T-cell (primary cell): ENCODE data around the gene AGAP3. TPM values are rescaled to one million over a fixed set of nuclear protein-coding genes. Genes with fewer than 3 reads are reported as not detected.

Experiments
- ATAC-seq, 4 experiments: fragments of 200-7000 bp in 3 of 4; fragments of 150-1000 bp in 1 of 4; cut with Tn5 transposase; replicated peaks in 1 of 4; 1 replicate in 3 of 4; 2 replicates in 1 of 4; pipeline ENCODE4 v1.10.0; 2021; ENCODE audit warnings: moderate library complexity in 3 of 4, mild to moderate bottlenecking in 2 of 4, moderate number of reproducible peaks in 1 of 4
- CTCF ChIA-PET, 2 donors: fragments of 300-600 bp; sonication (Branson Sonifier 250); formaldehyde crosslinking; loops; one replicate each; lab custom pipeline; 2022; ENCODE audit warnings: antibody characterized with exemption in 2 of 2; lab: Charles Lee
- POLR2A ChIA-PET, 2 donors: fragments of 300-600 bp; sonication (Branson Sonifier 250); formaldehyde crosslinking; loops; one replicate each; lab custom pipeline; 2022; ENCODE audit warnings: antibody characterized with exemption in 2 of 2; lab: Charles Lee
- DNase-seq, 35 experiments: peaks; one replicate each; pipeline versions ENCODE4 v3.0.0 to v3.0.0-alpha.2; 2013 to 2023
- H3K27ac ChIP-seq: one replicate; pipeline ENCODE4 v1.5.1; 2013; ENCODE audit warnings: low read length
- H3K27me3 ChIP-seq, 2 experiments: replicated peaks in 1 of 2; 1 replicate in 1 of 2; 2 replicates in 1 of 2; pipeline versions ENCODE4 v1.6.1 to v1.7.0; 2013; ENCODE audit warnings: low read length in 1 of 2, mixed read lengths in 1 of 2; ENCODE audit not compliant: control insufficient read depth in 2 of 2, insufficient read depth in 2 of 2; ENCODE audit errors: extremely low read depth in 1 of 2
- H3K36me3 ChIP-seq, 2 donors: 1 replicate in 1 of 2; 2 replicates in 1 of 2; pipeline versions ENCODE4 v1.6.1 to v1.7.0; 2013; ENCODE audit warnings: low read length in 1 of 2; ENCODE audit not compliant: control insufficient read depth in 2 of 2, insufficient read depth in 1 of 2; ENCODE audit errors: extremely low read depth in 1 of 2
- H3K4me1 ChIP-seq, 2 experiments: 1 replicate in 1 of 2; 2 replicates in 1 of 2; pipeline versions ENCODE4 v1.6.1 to v1.7.0; 2013; ENCODE audit warnings: low read length in 2 of 2, mixed read lengths in 1 of 2; ENCODE audit not compliant: insufficient read depth in 2 of 2, control insufficient read depth in 1 of 2; ENCODE audit errors: extremely low read depth in 1 of 2
- H3K4me3 ChIP-seq, 2 donors: 1 replicate in 1 of 2; 2 replicates in 1 of 2; pipeline versions ENCODE4 v1.5.1 to v1.7.0; 2013; ENCODE audit warnings: mild to moderate bottlenecking in 2 of 2, low read length in 1 of 2, moderate library complexity in 1 of 2; ENCODE audit not compliant: control insufficient read depth in 1 of 2; ENCODE audit errors: extremely low read depth in 1 of 2
- H3K9me3 ChIP-seq: 2 replicates; pipeline ENCODE4 v1.7.0; 2013
- H3K27ac Mint-ChIP-seq, 2 donors: one replicate each; pipeline ENCODE4 v1.8.0; 2020 to 2021; ENCODE audit warnings: mild to moderate bottlenecking in 2 of 2, mixed read lengths in 2 of 2
- H3K27me3 Mint-ChIP-seq, 2 donors: one replicate each; pipeline ENCODE4 v1.8.0; 2021 to 2022; ENCODE audit warnings: mixed read lengths in 2 of 2
- H3K36me3 Mint-ChIP-seq: one replicate; pipeline ENCODE4 v1.8.0; 2021; ENCODE audit warnings: mixed read lengths
- H3K4me1 Mint-ChIP-seq, 3 donors: one replicate each; pipeline ENCODE4 v1.8.0; 2020 to 2022; ENCODE audit warnings: mixed read lengths in 3 of 3, mild to moderate bottlenecking in 1 of 3
- H3K4me3 Mint-ChIP-seq, 3 donors: one replicate each; pipeline ENCODE4 v1.8.0; 2020 to 2022; ENCODE audit warnings: mild to moderate bottlenecking in 3 of 3, mixed read lengths in 3 of 3, moderate library complexity in 3 of 3
- H3K9me3 Mint-ChIP-seq, 3 donors: one replicate each; pipeline ENCODE4 v1.8.0; 2020 to 2022; ENCODE audit warnings: mixed read lengths in 3 of 3
- WGBS: methylation state at CpG from one replicate; pipeline ENCODE4 v1.1.5; 2013; ENCODE audit warnings: missing lambda C conversion rate; ENCODE audit not compliant: insufficient coverage; 5-methylcytosine and 5-hydroxymethylcytosine counted together
- total RNA-seq, 35 experiments: library from RNA in 6 of 35; stranded (reverse) in 6 of 35; fragments of 120-200 nt in 1 of 35; gene quantifications; one replicate each; pipeline versions ENCODE4 v1.2.1 to v1.2.4 and lab custom pipeline; 2013 to 2026

The AGAP3 gene
- total RNA-seq, 5 donors from 2014 or later (not counting 1 experiment from before 2014, with no cell fraction given): 28.2 to 67.3 (median 50.9) TPM

GRCh38 chr7:151064454-151064853, 21.8 kb upstream of the AGAP3 start:
- Histone ChIP-seq H3K27me3 (no peaks in the 10 kb centered on the region), H3K4me1 (peaks cover 7 to 27% of the 10 kb centered on the region in 2 experiments), H3K36me3 (peaks cover 12 to 43% of the 10 kb centered on the region in 2 donors), H3K27ac (no peak overlapping the region), H3K9me3 (no peaks in the 10 kb centered on the region), H3K4me3 (no peak overlapping the region)
- no peak overlapping the region for H3K27ac Mint-ChIP-seq
- no peaks in the 10 kb centered on the region for H3K27me3 Mint-ChIP-seq
- POLR2A ChIA-PET: no interaction called here
- CTCF ChIA-PET: no interaction called here
- peaks cover 25% of the 10 kb centered on the region for H3K36me3 Mint-ChIP-seq
- 97% methylated on average over 5 of the region's 18 CpGs for WGBS
- no peak for DNase-seq
- H3K9me3 Mint-ChIP-seq: no peaks in the 10 kb centered on the region
- H3K4me1 Mint-ChIP-seq: peaks cover 13 to 19% (median 18%) of the 10 kb centered on the region in 3 donors
- ATAC-seq: no peak
- H3K4me3 Mint-ChIP-seq: no peak overlapping the region

- Mint-ChIP-seq H3K4me3 (no peak overlapping the region), H3K27me3 (no peaks in the 10 kb centered on the region), H3K9me3 (no peaks in the 10 kb centered on the region), H3K36me3 (peaks cover 25% of the 10 kb centered on the region), H3K4me1 (peaks cover 13 to 18% (median 18%) of the 10 kb centered on the region in 3 donors), H3K27ac (no peak overlapping the region)
- H3K36me3 ChIP-seq: peaks cover 16 to 48% of the 10 kb centered on the region in 2 donors
- no CpG with 5 or more reads among the region's 6 CpGs for WGBS
- no peaks in the 10 kb centered on the region for H3K9me3 ChIP-seq
- peaks cover 6 to 25% of the 10 kb centered on the region in 2 experiments for H3K4me1 ChIP-seq
- DNase-seq: no peak
- H3K4me3 ChIP-seq: no peak overlapping the region
- POLR2A ChIA-PET: no interaction called here
- ATAC-seq: no peak
- H3K27me3 ChIP-seq: no peaks in the 10 kb centered on the region
- CTCF ChIA-PET: no interaction called here
- H3K27ac ChIP-seq: no peak overlapping the region
Observed at GRCh38 chr7:151064993-151065392, 21.3 kb upstream of the AGAP3 start.

GRCh38 chr7:151065516-151065915, 20.8 kb upstream of the AGAP3 start:
- WGBS: 97% methylated on average over 12 of the region's 14 CpGs
- H3K36me3 ChIP-seq: peaks cover 21 to 54% of the 10 kb centered on the region in 2 donors
- no peak overlapping the region for H3K4me3 Mint-ChIP-seq
- H3K4me1 Mint-ChIP-seq: peaks cover 10 to 14% (median 13%) of the 10 kb centered on the region in 3 donors
- H3K4me1 ChIP-seq: peaks cover 1 to 19% of the 10 kb centered on the region in 2 experiments
- DNase-seq: no peak
- no peak overlapping the region for H3K27ac Mint-ChIP-seq
- no peak for ATAC-seq
- H3K27me3 Mint-ChIP-seq: no peaks in the 10 kb centered on the region
- no peaks in the 10 kb centered on the region for H3K27me3 ChIP-seq
- H3K9me3 ChIP-seq: no peaks in the 10 kb centered on the region
- peaks cover 28% of the 10 kb centered on the region for H3K36me3 Mint-ChIP-seq
- H3K4me3 ChIP-seq: no peak overlapping the region
- CTCF ChIA-PET: no interaction called here
- H3K9me3 Mint-ChIP-seq: no peaks in the 10 kb centered on the region
- no peak overlapping the region for H3K27ac ChIP-seq
- POLR2A ChIA-PET: no interaction called here

GRCh38 chr7:151066273-151066974, 19.9 kb upstream of the AGAP3 start:
- Mint-ChIP-seq H3K4me3 (no peak overlapping the region), H3K27me3 (no peaks in the 10 kb centered on the region), H3K27ac (no peak overlapping the region), H3K36me3 (peaks cover 30% of the 10 kb centered on the region), H3K9me3 (no peaks in the 10 kb centered on the region), H3K4me1 (peaks cover 4 to 6% (median 5%) of the 10 kb centered on the region in 3 donors)
- peaks cover 0 to 10% of the 10 kb centered on the region in 2 experiments for H3K4me1 ChIP-seq
- POLR2A ChIA-PET: no interaction called here
- no peak overlapping the region for H3K4me3 ChIP-seq
- H3K9me3 ChIP-seq: no peaks in the 10 kb centered on the region
- no peak overlapping the region for H3K27ac ChIP-seq
- no peaks in the 10 kb centered on the region for H3K27me3 ChIP-seq
- peaks cover 21 to 59% of the 10 kb centered on the region in 2 donors for H3K36me3 ChIP-seq
- CTCF ChIA-PET: no interaction called here
- DNase-seq (no peak), ATAC-seq (no peak)
- 97% methylated on average over 23 of the region's 39 CpGs for WGBS

- no peak for DNase-seq
- ChIA-PET CTCF (interaction anchor here in 1 of 2 donors (0.6 kb wide), 1 partner anchor 1228 kb away, joined by 3 read pairs; no protein-coding TSS in a partner anchor), POLR2A (no interaction called here)
- 90% methylated on average over 10 of the region's 12 CpGs for WGBS
- H3K36me3 Mint-ChIP-seq: peaks cover 34% of the 10 kb centered on the region
- no peak overlapping the region for H3K4me3 Mint-ChIP-seq
- no peaks in the 10 kb centered on the region for H3K4me1 Mint-ChIP-seq
- no peaks in the 10 kb centered on the region for H3K9me3 ChIP-seq
- H3K9me3 Mint-ChIP-seq: no peaks in the 10 kb centered on the region
- no peak overlapping the region for H3K4me3 ChIP-seq
- H3K27ac Mint-ChIP-seq: no peak overlapping the region
- H3K4me1 ChIP-seq: no peaks in the 10 kb centered on the region
- H3K27me3 ChIP-seq: no peaks in the 10 kb centered on the region
- no peaks in the 10 kb centered on the region for H3K27me3 Mint-ChIP-seq
- H3K27ac ChIP-seq: no peak overlapping the region
- peaks cover 27 to 64% of the 10 kb centered on the region in 2 donors for H3K36me3 ChIP-seq
- no peak for ATAC-seq
Observed at GRCh38 chr7:151068069-151068773, 18.1 kb upstream of the AGAP3 start.

- POLR2A ChIA-PET: no interaction called here
- DNase-seq (no peak), ATAC-seq (no peak)
- Mint-ChIP-seq H3K4me3 (no peak overlapping the region), H3K27me3 (no peaks in the 10 kb centered on the region), H3K36me3 (peaks cover 38% of the 10 kb centered on the region), H3K4me1 (no peaks in the 10 kb centered on the region), H3K9me3 (no peaks in the 10 kb centered on the region), H3K27ac (no peak overlapping the region)
- no peaks in the 10 kb centered on the region for H3K27me3 ChIP-seq
- no peaks in the 10 kb centered on the region for H3K4me1 ChIP-seq
- H3K9me3 ChIP-seq: no peaks in the 10 kb centered on the region
- H3K36me3 ChIP-seq: peaks cover 39 to 72% of the 10 kb centered on the region in 2 donors
- H3K27ac ChIP-seq: no peak overlapping the region
- WGBS: 96% methylated on average over 11 of the region's 17 CpGs
- CTCF ChIA-PET: interaction anchor here in 1 of 2 donors (0.6 kb wide), 1 partner anchor 9 kb away, joined by 3 read pairs; no protein-coding TSS in a partner anchor
- no peak overlapping the region for H3K4me3 ChIP-seq
Observed at GRCh38 chr7:151069841-151070573, 16.3 kb upstream of the AGAP3 start.
